Ishikawa (cell line): ENCODE data around the gene MAX.

ENCODE experiments used
- CEBPB ChIP-seq: IDR thresholded peaks from 2 replicates; pipeline ENCODE4 v1.6.1; 2012
- CREB1 ChIP-seq: IDR thresholded peaks from 2 replicates; pipeline ENCODE4 v1.6.1; 2012; ENCODE audit warnings: low read depth
- EP300 ChIP-seq: IDR thresholded peaks from 2 replicates; pipeline ENCODE4 v1.6.1; 2012; ENCODE audit warnings: borderline replicate concordance
- FOXM1 ChIP-seq: IDR thresholded peaks from 2 replicates; pipeline ENCODE4 v1.6.1; 2012; ENCODE audit warnings: low read depth, borderline replicate concordance
- MAX ChIP-seq: IDR thresholded peaks from 2 replicates; pipeline ENCODE4 v1.6.1; 2012
- RAD21 ChIP-seq: IDR thresholded peaks from 2 replicates; pipeline ENCODE4 v1.6.1; 2012; ENCODE audit warnings: low read depth
- REST ChIP-seq: IDR thresholded peaks from 2 replicates; pipeline ENCODE4 v1.6.1; 2012; ENCODE audit warnings: low read depth, mild to moderate bottlenecking
- TAF1 ChIP-seq: IDR thresholded peaks from 2 replicates; pipeline ENCODE4 v1.6.1; 2012; ENCODE audit warnings: low read depth, mild to moderate bottlenecking
- YY1 ChIP-seq: IDR thresholded peaks from 2 replicates; pipeline ENCODE4 v1.6.1; 2012; ENCODE audit warnings: low read depth

GRCh38 chr14:65132855-65133254, 30.5 kb upstream of the MAX start:
- no peak for TF ChIP-seq RAD21
- no peak for TF ChIP-seq EP300
- TF ChIP-seq TAF1: no peak
- TF ChIP-seq MAX: no peak
- TF ChIP-seq FOXM1: no peak
- no peak for TF ChIP-seq CEBPB
- TF ChIP-seq REST: no peak
- TF ChIP-seq YY1: no peak
- TF ChIP-seq CREB1: no peak
